Stomach (tissue), 9 donors: Measurements from ENCODE around the gene KDM3A. TPM values are rescaled to one million over a fixed set of nuclear protein-coding genes. Genes with fewer than 3 reads are reported as not detected.
A peak's percentile ranks its signal among the peaks of the same experiment; 100 is the strongest.

Experiments used
- DNase-seq, 2 donors: peaks; one replicate each; pipeline versions ENCODE4 v3.0.0 to v3.0.0-alpha.2; 2013 to 2019
- H3K27ac ChIP-seq, 5 donors: fragments of 200-600 bp in 4 of 5; sonication (generic) in 4 of 5; one replicate each; pipeline ENCODE4 v1.5.1; 2013 to 2019; ENCODE audit warnings: mild to moderate bottlenecking in 1 of 5, moderate library complexity in 1 of 5
- H3K27me3 ChIP-seq, 3 donors: fragments of 200-600 bp; sonication (generic); one replicate each; pipeline ENCODE4 v1.5.1; 2017 to 2019; ENCODE audit warnings: mixed run types in 1 of 3
- H3K36me3 ChIP-seq, 4 donors: fragments of 200-600 bp; sonication (generic); 1 replicate in 3 of 4; 2 replicates in 1 of 4; pipeline ENCODE4 v1.5.1; 2016 to 2019
- H3K4me1 ChIP-seq, 4 donors: fragments of 200-600 bp; sonication (generic); one replicate each; pipeline ENCODE4 v1.5.1; 2016 to 2019
- H3K4me3 ChIP-seq, 4 donors: fragments of 200-600 bp; sonication (generic) in 3 of 4; one replicate each; pipeline ENCODE4 v1.5.1; 2016 to 2019; ENCODE audit warnings: mild to moderate bottlenecking in 1 of 4
- H3K9me3 ChIP-seq, 4 donors: fragments of 200-600 bp; sonication (generic); one replicate each; pipeline ENCODE4 v1.5.1; 2016 to 2019
- EP300 ChIP-seq: sonication (generic); formaldehyde crosslinking; IDR thresholded peaks from one replicate; pipeline ENCODE4 v1.6.1; 2017; ENCODE audit warnings: antibody characterized with exemption
- POLR2A ChIP-seq, 4 donors: fragments of 450-650 bp; IDR thresholded peaks; one replicate each; pipeline ENCODE4 v1.6.1; 2016; ENCODE audit warnings: antibody characterized with exemption in 4 of 4, control low read depth in 2 of 4, mild to moderate bottlenecking in 1 of 4, moderate library complexity in 1 of 4
- POLR2AphosphoS5 ChIP-seq, 3 donors: sonication (generic); formaldehyde crosslinking; IDR thresholded peaks; one replicate each; pipeline ENCODE4 v1.6.1; 2016; ENCODE audit warnings: antibody characterized with exemption in 3 of 3
- WGBS, 5 donors: extraction: QIAGEN DNeasy Blood & Tissue Kit in 3 of 5; methylation state at CpG; one replicate each; pipeline versions ENCODE4 v1.1.5 to v1.1.7; 2013 to 2018; 5-methylcytosine and 5-hydroxymethylcytosine counted together
- intact Hi-C: fragments of 100-400 bp; cut with DNase I; formaldehyde crosslinking; loops from one replicate; pipeline ENCODE4 v1.15.1; 2023; ENCODE audit warnings: low total_unique reads
- polyA plus RNA-seq, 3 donors: library from polyadenylated mRNA; stranded (reverse); fragments of 200-250 nt; gene quantifications; one replicate each; pipeline ENCODE4 v1.2.3, GENCODE V29; 2013
- total RNA-seq, 5 donors: library from RNA; depleted of rRNA; stranded (reverse); fragments of >200 nt; gene quantifications; one replicate each; pipeline versions ENCODE4 v1.1.0 to v1.2.3, GENCODE V29; 2014 to 2016
- TF ChIP-seq, protein P1 (sequence below), 7 experiments: fragments of 450-650 bp in 4 of 7; fragments of 200-600 bp in 3 of 7; sonication (generic) in 3 of 7; IDR thresholded peaks; one replicate each; pipeline ENCODE4 v1.5.1; 2016 to 2019; ENCODE audit warnings: antibody characterized with exemption in 7 of 7, control low read depth in 2 of 7, mild to moderate bottlenecking in 1 of 7
- donor health status: healthy with polysubstance abuse.
- donor health status: Bipolar disorder and iron deficiency.
- donor health status: healthy.

Gene KDM3A
- total and polyA plus RNA-seq, 8 donors: 10.4 to 101 (median 32.0) TPM

GRCh38 chr2:86488561-86489250 is 47.5 kb downstream of the KDM3A start:
- Histone ChIP-seq H3K27ac (peak overlapping the region in 1 of 5 donors; percentile 1), H3K9me3 (no peaks in the 10 kb centered on the region), H3K4me3 (no peak overlapping the region), H3K27me3 (no peaks in the 10 kb centered on the region), H3K36me3 (peaks cover 54 to 100% (median 100%) of the 10 kb centered on the region in 4 donors), H3K4me1 (no peaks in the 10 kb centered on the region)
- DNase-seq: no peak
- no peak for TF ChIP-seq EP300
- TF ChIP-seq, protein P1, sequence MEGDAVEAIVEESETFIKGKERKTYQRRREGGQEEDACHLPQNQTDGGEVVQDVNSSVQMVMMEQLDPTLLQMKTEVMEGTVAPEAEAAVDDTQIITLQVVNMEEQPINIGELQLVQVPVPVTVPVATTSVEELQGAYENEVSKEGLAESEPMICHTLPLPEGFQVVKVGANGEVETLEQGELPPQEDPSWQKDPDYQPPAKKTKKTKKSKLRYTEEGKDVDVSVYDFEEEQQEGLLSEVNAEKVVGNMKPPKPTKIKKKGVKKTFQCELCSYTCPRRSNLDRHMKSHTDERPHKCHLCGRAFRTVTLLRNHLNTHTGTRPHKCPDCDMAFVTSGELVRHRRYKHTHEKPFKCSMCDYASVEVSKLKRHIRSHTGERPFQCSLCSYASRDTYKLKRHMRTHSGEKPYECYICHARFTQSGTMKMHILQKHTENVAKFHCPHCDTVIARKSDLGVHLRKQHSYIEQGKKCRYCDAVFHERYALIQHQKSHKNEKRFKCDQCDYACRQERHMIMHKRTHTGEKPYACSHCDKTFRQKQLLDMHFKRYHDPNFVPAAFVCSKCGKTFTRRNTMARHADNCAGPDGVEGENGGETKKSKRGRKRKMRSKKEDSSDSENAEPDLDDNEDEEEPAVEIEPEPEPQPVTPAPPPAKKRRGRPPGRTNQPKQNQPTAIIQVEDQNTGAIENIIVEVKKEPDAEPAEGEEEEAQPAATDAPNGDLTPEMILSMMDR (IDR thresholded peaks at IDR 0.05): no peak
- intact Hi-C loops: no loop called here
- 82 to 93% (median 91%) methylated on average over 7 of the region's 7 CpGs for WGBS, 5 donors

- no peak for DNase-seq
- Histone ChIP-seq H3K9me3 (no peaks in the 10 kb centered on the region), H3K4me3 (no peak overlapping the region), H3K36me3 (peaks cover 50 to 100% (median 98%) of the 10 kb centered on the region in 4 donors), H3K27ac (no peak overlapping the region), H3K27me3 (no peaks in the 10 kb centered on the region), H3K4me1 (no peaks in the 10 kb centered on the region)
- WGBS, 5 donors: 82 to 100% (median 97%) methylated on average over 3 of the region's 3 CpGs
- TF ChIP-seq POLR2AphosphoS5 (IDR thresholded peaks at IDR 0.05): no peak
- no peak for TF ChIP-seq EP300
- no peak for TF ChIP-seq POLR2A (IDR thresholded peaks at IDR 0.05)
- TF ChIP-seq, protein P1 (IDR thresholded peaks at IDR 0.05): no peak
- intact Hi-C loops: no loop called here
Measured at GRCh38 chr2:86489542-86489941, 48.4 kb downstream of the KDM3A start.

DNA sequence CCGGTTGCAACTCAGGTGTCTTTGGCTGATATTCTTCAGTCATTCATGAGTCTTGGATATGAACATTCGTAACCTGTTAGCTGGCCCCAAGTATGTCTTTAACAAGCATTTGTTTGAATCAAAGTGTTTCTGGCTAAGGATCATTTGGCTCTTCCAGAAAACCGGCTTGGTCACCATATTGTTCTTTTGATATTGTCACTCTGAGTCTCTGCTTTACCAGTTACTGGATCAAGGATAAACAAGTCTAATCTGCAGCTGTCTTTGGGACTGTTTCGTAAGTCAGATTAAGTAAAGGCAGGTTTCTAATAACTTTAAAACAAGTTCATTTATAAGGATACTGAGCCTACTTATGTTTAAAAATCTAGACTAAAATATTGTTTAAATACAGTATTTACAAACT is 49.1 kb downstream of the KDM3A start:
- no peak for DNase-seq
- intact Hi-C loops: no loop called here
- Histone ChIP-seq H3K4me3 (no peak overlapping the region), H3K36me3 (peaks cover 48 to 100% (median 97%) of the 10 kb centered on the region in 4 donors), H3K4me1 (no peaks in the 10 kb centered on the region), H3K27me3 (no peaks in the 10 kb centered on the region), H3K27ac (no peak overlapping the region), H3K9me3 (no peaks in the 10 kb centered on the region)
- WGBS, 5 donors: 74 to 86% (median 81%) methylated on average over 4 of the region's 4 CpGs
- no peak for TF ChIP-seq EP300
- TF ChIP-seq POLR2A (IDR thresholded peaks at IDR 0.05): no peak
- TF ChIP-seq POLR2AphosphoS5 (IDR thresholded peaks at IDR 0.05): no peak
- TF ChIP-seq, protein P1 (IDR thresholded peaks at IDR 0.05): no peak

DNA sequence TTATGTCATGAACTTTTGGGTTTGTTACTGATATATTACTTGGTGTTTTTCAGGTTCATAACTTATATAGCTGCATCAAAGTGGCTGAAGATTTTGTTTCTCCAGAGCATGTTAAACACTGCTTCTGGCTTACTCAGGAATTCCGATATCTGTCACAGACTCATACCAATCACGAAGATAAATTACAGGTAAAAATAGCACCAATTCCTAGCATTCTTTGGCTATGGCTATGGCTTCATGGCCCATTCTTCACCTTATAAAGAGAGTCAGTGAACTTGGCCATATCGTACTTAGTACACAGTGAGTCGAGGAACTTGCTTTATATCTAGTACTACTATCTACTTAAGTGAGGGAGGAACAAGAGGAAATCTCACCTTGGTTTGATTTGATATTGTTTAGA is 49.9 kb downstream of the KDM3A start:
- no peaks in the 10 kb centered on the region for H3K9me3 ChIP-seq
- WGBS, 5 donors: 69 to 86% (median 77%) methylated on average over 4 of the region's 4 CpGs
- TF ChIP-seq, protein P1 (IDR thresholded peaks at IDR 0.05): no peak
- TF ChIP-seq EP300: no peak
- no peak for TF ChIP-seq POLR2A (IDR thresholded peaks at IDR 0.05)
- TF ChIP-seq POLR2AphosphoS5 (IDR thresholded peaks at IDR 0.05): no peak
- no peak for DNase-seq
- no peak overlapping the region for H3K27ac ChIP-seq
- no peaks in the 10 kb centered on the region for H3K4me1 ChIP-seq
- peaks cover 41 to 100% (median 94%) of the 10 kb centered on the region in 4 donors for H3K36me3 ChIP-seq
- intact Hi-C loops: no loop called here
- no peaks in the 10 kb centered on the region for H3K27me3 ChIP-seq
- H3K4me3 ChIP-seq: no peak overlapping the region
